K562 (cell line): ENCODE results near the gene SEC22C. TPM values are rescaled to one million over a fixed set of nuclear protein-coding genes. Genes with fewer than 3 reads are reported as not detected.

Experiments
- ARNT ChIP-seq, 2 experiments: fragments of 450-650 bp; IDR thresholded peaks; 2 replicates each; pipeline ENCODE4 v1.6.1; 2016; ENCODE audit warnings: mild to moderate bottlenecking in 1 of 2
- ID3 ChIP-seq, 2 experiments: fragments of 250-450 bp in 1 of 2; fragments of 450-650 bp in 1 of 2; sonication (Bioruptor Pico) in 1 of 2; IDR thresholded peaks; 2 replicates each; pipeline versions ENCODE4 v1.6.1 to v1.8.0; 2016 to 2021; ENCODE audit warnings: mild to moderate bottlenecking in 2 of 2, moderate library complexity in 2 of 2, missing compliant biosample characterization in 1 of 2, missing genetic modification characterization in 1 of 2
- NCOA6 ChIP-seq: fragments of 450-650 bp; IDR thresholded peaks from 2 replicates; pipeline ENCODE4 v1.6.1; 2017; ENCODE audit warnings: mild to moderate bottlenecking
- PPARD ChIP-seq: fragments of 250-450 bp; sonication (Bioruptor Pico); IDR thresholded peaks from 2 replicates; pipeline ENCODE4 v1.8.0; 2022; ENCODE audit warnings: inconsistent platforms, mild to moderate bottlenecking, moderate library complexity
- PTTG1 ChIP-seq: fragments of 450-650 bp; IDR thresholded peaks from 2 replicates; pipeline ENCODE4 v1.6.1; 2016; ENCODE audit warnings: low read depth, mild to moderate bottlenecking, missing genetic modification characterization, missing compliant biosample characterization
- RBFOX2 ChIP-seq: fragments of 200-400 bp; formaldehyde crosslinking; IDR thresholded peaks from 2 replicates; pipeline ENCODE4 v1.6.1; 2017; ENCODE audit warnings: low read depth, mild to moderate bottlenecking, low read length, moderate library complexity
- RREB1 ChIP-seq: fragments of 250-450 bp; sonication (Bioruptor Pico); IDR thresholded peaks from 2 replicates; pipeline ENCODE4 v1.4.0; 2020
- TCF7 ChIP-seq: sonication (generic); IDR thresholded peaks from 2 replicates; pipeline ENCODE4 v1.6.1; 2016; ENCODE audit warnings: antibody characterized with exemption, borderline replicate concordance
- U2AF2 ChIP-seq: fragments of 200-400 bp; formaldehyde crosslinking; optimal IDR thresholded peaks from 2 replicates; pipeline ENCODE3; 2017; ENCODE audit warnings: low read depth, mild to moderate bottlenecking, low read length
- VEZF1 ChIP-seq: fragments of 200-800 bp; sonication (Bioruptor generic); IDR thresholded peaks from 2 replicates; pipeline ENCODE4 v1.6.1; 2017; ENCODE audit warnings: missing genetic modification characterization, missing compliant biosample characterization
- XRCC3 ChIP-seq: fragments of 450-650 bp; IDR thresholded peaks from 2 replicates; pipeline ENCODE4 v1.6.1; 2017; ENCODE audit warnings: mild to moderate bottlenecking, moderate library complexity
- ZNF12 ChIP-seq: sonication (generic); formaldehyde crosslinking; IDR thresholded peaks from 2 replicates; pipeline ENCODE4 v1.4.0; 2020; ENCODE audit warnings: mild to moderate bottlenecking, missing genetic modification reagents
- ZNF197 ChIP-seq: fragments of 200-800 bp; sonication (Bioruptor generic); IDR thresholded peaks from 2 replicates; pipeline ENCODE4 v1.6.1; 2016; ENCODE audit warnings: low read depth, missing genetic modification characterization, missing compliant biosample characterization
- ZNF212 ChIP-seq: fragments of 450-650 bp; formaldehyde crosslinking; IDR thresholded peaks from 2 replicates; pipeline ENCODE4 v1.4.0; 2020; ENCODE audit warnings: mild to moderate bottlenecking
- ZNF280A ChIP-seq: fragments of 450-650 bp; IDR thresholded peaks from 2 replicates; pipeline ENCODE4 v1.6.1; 2018; ENCODE audit warnings: mild to moderate bottlenecking, low read depth; ENCODE audit not compliant: partially characterized antibody
- ZNF436 ChIP-seq: fragments of 250-450, 450-650 bp; sonication (Bioruptor Pico); formaldehyde crosslinking; IDR thresholded peaks from 2 replicates; pipeline ENCODE4 v1.7.0; 2020; ENCODE audit warnings: mild to moderate bottlenecking
- ZNF445 ChIP-seq: fragments of 250-450 bp; sonication (Bioruptor Pico); IDR thresholded peaks from 2 replicates; pipeline ENCODE4 v1.4.0; 2020; ENCODE audit warnings: low read depth, mild to moderate bottlenecking, moderate library complexity
- ZNF561 ChIP-seq: fragments of 450-650 bp; formaldehyde crosslinking; conservative IDR thresholded peaks from 2 replicates; pipeline ENCODE4 v1.4.0; 2020; ENCODE audit warnings: mild to moderate bottlenecking, moderate library complexity
- ZNF57 ChIP-seq: fragments of 450-650 bp; formaldehyde crosslinking; IDR thresholded peaks from 2 replicates; pipeline ENCODE4 v1.4.0; 2020; ENCODE audit warnings: mild to moderate bottlenecking, moderate library complexity
- ZNF586 ChIP-seq: fragments of 450-650 bp; formaldehyde crosslinking; conservative IDR thresholded peaks from 2 replicates; pipeline ENCODE4 v1.4.0; 2020; ENCODE audit warnings: mild to moderate bottlenecking, moderate library complexity
- polyA plus RNA-seq, 8 experiments: library from polyadenylated mRNA; depleted of rRNA in 4 of 8; stranded (reverse) in 5 of 8; unstranded in 3 of 8; fragments of >200 nt; fragmentation: Nextera tagmentation in 2 of 8; fragmentation: Illumina TruSeq in 1 of 8; extraction: Ambion mirVana in 2 of 8; extraction: Trizol in 1 of 8; gene quantifications; 2 replicates each; pipeline versions ENCODE4 v1.2.1 to v1.2.3, GENCODE V29; 2011 to 2014; ENCODE audit warnings: inconsistent platforms in 1 of 8, missing spikeins in 1 of 8
- total RNA-seq, 7 experiments: library from RNA; depleted of rRNA in 6 of 7; stranded (reverse); fragments of >200 nt in 6 of 7; fragmentation: Illumina TruSeq in 2 of 7; extraction: Trizol in 2 of 7; gene quantifications; 2 replicates each; pipeline versions ENCODE4 v1.2.1 to v1.2.3, GENCODE V29; 2011 to 2021; ENCODE audit warnings: low replicate concordance in 1 of 7

Gene SEC22C
- total and polyA plus RNA-seq, 9 of the 15 experiments (the other 6 are each of a cell fraction or from before 2014, with no cell fraction given) = 35.6 to 68.4 (median 50.7) TPM

GRCh38 chr3:42605546-42606173 lies 23.9 kb upstream of the SEC22C start (continued):
- TF ChIP-seq RREB1 (CRISPR knock-in tag) (no peak), VEZF1 (CRISPR knock-in tag) (no peak), PTTG1 (no peak), ZNF436 (CRISPR knock-in tag) (no peak), NCOA6 (no peak; the same call in 1 of the 2 replicates), U2AF2 (no peak), ZNF12 (CRISPR knock-in tag) (no peak), XRCC3 (no peak), ZNF586 (CRISPR knock-in tag) (no peak), RBFOX2 (peak; percentile 14; the same call in 1 of the 2 replicates), TCF7 (no peak), PPARD (CRISPR knock-in tag) (no peak), ZNF445 (CRISPR knock-in tag) (no peak), ZNF280A (no peak), ZNF197 (no peak), ID3 (CRISPR knock-in tag; IDR thresholded peaks at IDR 0.05) (no peak), ID3 (tag; IDR thresholded peaks at IDR 0.05) (no peak), ARNT (IDR thresholded peaks at IDR 0.05) (peak; percentile 12 to 63; a peak in 1 of 4 replicates), ZNF212 (CRISPR knock-in tag) (no peak), ZNF561 (CRISPR knock-in tag) (no peak), ZNF57 (CRISPR knock-in tag) (no peak)
